ENCODE results near the gene TMEM25. TPM values are rescaled to one million over a fixed set of nuclear protein-coding genes. Genes with fewer than 3 reads are reported as not detected.

TMEM25 gene
- total RNA-seq, 2 donors from 2014 or later, result 35.5 to 39.6 TPM

DNA sequence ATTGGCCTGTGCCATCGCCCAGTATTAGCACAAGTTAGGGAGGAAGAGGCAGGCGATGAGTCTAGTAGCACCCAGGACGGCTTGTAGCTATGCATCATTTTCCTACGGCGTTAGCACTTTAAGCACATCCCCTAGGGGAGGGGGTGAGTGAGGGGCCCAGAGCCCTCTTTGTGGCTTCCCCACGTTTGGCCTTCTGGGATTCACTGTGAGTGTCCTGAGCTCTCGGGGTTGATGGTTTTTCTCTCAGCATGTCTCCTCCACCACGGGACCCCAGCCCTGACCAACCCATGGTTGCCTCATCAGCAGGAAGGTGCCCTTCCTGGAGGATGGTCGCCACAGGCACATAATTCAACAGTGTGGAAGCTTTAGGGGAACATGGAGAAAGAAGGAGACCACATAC is 4.3 kb downstream of the TMEM25 start:
- Histone ChIP-seq H3K27ac (no peak overlapping the region), H3K4me3 (no peak overlapping the region), H3K9me3 (no peaks in the 10 kb centered on the region), H3K36me3 (replicated peaks in 1 of 2; ENCODE audit: insufficient read depth in 1 of 2, low read depth in 2 of 2) (no peaks in the 10 kb centered on the region), H3K4me1 (peaks cover 8% of the 10 kb centered on the region), H3K27me3 (no peaks in the 10 kb centered on the region)
- no peak for TF ChIP-seq POLR2A (IDR thresholded peaks at IDR 0.05)
- no peak for TF ChIP-seq CTCF (IDR thresholded peaks at IDR 0.05)
- WGBS, 2 donors, result 83 to 85% methylated on average over 9 of the region's 9 CpGs
- DNase-seq (no peak), ATAC-seq (no peak)
- intact Hi-C loops (cut with DNase I), result no loop called here

GRCh38 chr11:118536726-118537125 is 5.7 kb downstream of the TMEM25 start:
- Histone ChIP-seq H3K4me3 (no peak overlapping the region), H3K36me3 (replicated peaks in 1 of 2; ENCODE audit: insufficient read depth in 1 of 2, low read depth in 2 of 2) (no peaks in the 10 kb centered on the region), H3K27ac (no peak overlapping the region), H3K27me3 (no peaks in the 10 kb centered on the region), H3K9me3 (no peaks in the 10 kb centered on the region), H3K4me1 (peaks cover 5% of the 10 kb centered on the region)
- intact Hi-C loops (cut with DNase I), result no loop called here
- ATAC-seq (no peak), DNase-seq (no peak)
- WGBS, 2 donors, result 91 to 99% methylated on average over 5 of the region's 5 CpGs
- TF ChIP-seq POLR2A (IDR thresholded peaks at IDR 0.05) (no peak), CTCF (IDR thresholded peaks at IDR 0.05) (no peak)

DNA sequence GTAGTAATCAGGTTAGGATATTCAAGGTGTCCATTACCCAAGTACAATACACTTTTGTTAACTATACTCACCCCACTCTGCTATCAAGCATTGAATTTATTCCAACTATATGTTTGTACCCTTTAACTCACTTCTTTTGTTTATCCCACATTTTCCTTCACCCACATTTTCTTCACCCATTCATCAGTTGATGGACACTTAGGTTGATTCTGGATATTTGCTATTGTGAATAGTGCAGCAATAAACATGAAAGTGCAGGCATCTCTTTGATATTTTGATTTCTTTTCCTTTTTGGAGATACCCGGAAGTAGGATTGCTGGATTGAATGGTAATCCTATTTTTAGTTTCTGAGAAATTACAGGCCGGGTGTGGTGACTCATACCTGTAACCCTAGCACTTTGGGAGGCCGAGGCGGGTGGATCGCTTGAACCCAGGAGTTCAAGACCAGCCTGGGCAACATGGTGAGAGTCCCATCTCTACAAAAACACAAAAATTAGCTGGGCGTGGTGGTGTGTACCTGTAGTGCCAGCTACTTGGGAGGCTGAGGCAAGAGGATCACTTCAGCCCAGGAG is 6.5 kb downstream of the TMEM25 start:
- Histone ChIP-seq H3K27me3 (no peaks in the 10 kb centered on the region), H3K36me3 (replicated peaks in 1 of 2; ENCODE audit: insufficient read depth in 1 of 2, low read depth in 2 of 2) (no peaks in the 10 kb centered on the region), H3K4me1 (no peaks in the 10 kb centered on the region), H3K27ac (no peak overlapping the region), H3K9me3 (no peaks in the 10 kb centered on the region), H3K4me3 (no peak overlapping the region)
- intact Hi-C loops (cut with DNase I), result no loop called here
- DNase-seq (no peak), ATAC-seq (no peak)
- TF ChIP-seq POLR2A (IDR thresholded peaks at IDR 0.05) (no peak), CTCF (IDR thresholded peaks at IDR 0.05) (no peak)
- 89 to 91% methylated on average over 6 of the region's 6 CpGs for WGBS, 2 donors

DNA sequence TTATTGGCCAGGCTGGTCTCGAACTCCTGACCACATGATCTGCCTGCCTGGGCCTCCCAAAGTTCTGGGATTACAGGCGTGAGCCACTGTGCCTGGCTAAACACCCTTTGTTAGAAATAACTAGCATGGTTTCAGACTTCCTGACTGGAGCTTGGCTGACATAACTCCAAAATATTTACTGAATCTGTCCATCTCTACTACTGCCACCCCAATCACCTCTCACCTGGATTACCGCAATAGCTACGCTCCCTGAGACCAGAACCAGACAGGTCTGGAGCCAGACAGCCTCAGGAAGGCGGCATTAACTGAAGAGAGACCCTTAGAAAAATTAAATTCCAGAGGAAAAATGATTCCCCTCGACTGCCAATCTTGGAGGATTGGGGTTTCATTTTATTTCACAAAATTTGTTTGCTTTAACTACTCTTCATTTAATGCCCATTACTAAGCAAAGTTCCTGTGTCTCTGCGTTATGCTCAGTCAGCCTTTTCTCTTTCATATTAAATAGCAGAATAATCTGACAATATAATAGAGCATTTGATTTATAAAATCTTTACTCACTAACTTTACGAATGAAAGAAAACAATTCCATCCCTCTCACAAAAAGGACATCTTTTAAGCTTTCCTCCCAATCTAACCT is 13.1 kb downstream of the TMEM25 start:
- 85 to 91% methylated on average over 6 to 8 of the region's 8 CpGs for WGBS, 2 donors
- no peak overlapping the region for H3K27ac ChIP-seq
- no peak for TF ChIP-seq CTCF (IDR thresholded peaks at IDR 0.05)
- no peak for TF ChIP-seq POLR2A (IDR thresholded peaks at IDR 0.05)
- no peaks in the 10 kb centered on the region for H3K36me3 ChIP-seq (replicated peaks in 1 of 2; ENCODE audit: insufficient read depth in 1 of 2, low read depth in 2 of 2)
- no peak overlapping the region for H3K4me3 ChIP-seq
- H3K27me3 ChIP-seq, result no peaks in the 10 kb centered on the region
- DNase-seq (no peak), ATAC-seq (no peak)
- H3K4me1 ChIP-seq, result no peaks in the 10 kb centered on the region
- no peaks in the 10 kb centered on the region for H3K9me3 ChIP-seq
- intact Hi-C loops (cut with DNase I), result no loop called here

DNA sequence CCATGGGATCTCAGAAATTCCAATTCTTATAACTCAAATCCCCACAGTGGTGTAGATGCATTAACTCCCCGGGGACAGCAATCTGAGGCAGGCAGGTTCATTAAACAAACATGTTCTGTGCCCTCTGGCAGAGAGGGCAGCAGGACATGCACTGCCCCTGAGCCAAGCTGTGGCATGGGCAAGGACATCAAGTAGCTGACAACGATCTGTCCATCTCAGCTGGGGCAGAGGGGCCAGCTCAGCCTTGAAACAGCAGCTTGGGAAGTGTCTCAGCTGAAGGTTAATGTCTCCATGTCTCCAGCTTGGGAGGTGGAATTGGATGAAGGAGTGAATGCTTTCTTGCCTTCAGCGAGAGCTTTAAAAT is 13.6 kb downstream of the TMEM25 start:
- H3K27ac ChIP-seq, result no peak overlapping the region
- DNase-seq (no peak), ATAC-seq (no peak)
- intact Hi-C loops (cut with DNase I), result no loop called here
- no peak overlapping the region for H3K4me3 ChIP-seq
- H3K9me3 ChIP-seq, result no peaks in the 10 kb centered on the region
- no peak for TF ChIP-seq POLR2A (IDR thresholded peaks at IDR 0.05)
- TF ChIP-seq CTCF (IDR thresholded peaks at IDR 0.05), result no peak
- no peaks in the 10 kb centered on the region for H3K4me1 ChIP-seq
- H3K36me3 ChIP-seq (replicated peaks in 1 of 2; ENCODE audit: insufficient read depth in 1 of 2, low read depth in 2 of 2), result no peaks in the 10 kb centered on the region
- WGBS, 2 donors, result 68 to 69% methylated on average over 3 of the region's 3 CpGs
- no peaks in the 10 kb centered on the region for H3K27me3 ChIP-seq
